Stimulated activated CD4-positive, alpha-beta T cell treated with anti-CD3 and anti-CD28 coated beads, Interleukin-12 subunit alpha, Interleukin-12 subunit beta, amount 100 ng/mL, for 24 hours (primary cell): Measurements from ENCODE around the gene DMRTB1.

Experiments used
- DNase-seq, 2 experiments: peaks; one replicate each; pipeline ENCODE4 v3.0.0-alpha.2; 2020; ENCODE audit warnings: low read depth in 2 of 2

DMRTB1 gene

GRCh38 chr1:53463961-53464899 is 5.0 kb downstream of the DMRTB1 start:
- no peak for DNase-seq

GRCh38 chr1:53465023-53465957 is 6.1 kb downstream of the DMRTB1 start:
- DNase-seq: no peak

GRCh38 chr1:53467391-53467790 is 8.2 kb downstream of the DMRTB1 start:
- DNase-seq: no peak

GRCh38 chr1:53468374-53468773 is 9.2 kb downstream of the DMRTB1 start:
- no peak for DNase-seq

- DNase-seq: no peak
Observed at GRCh38 chr1:53469373-53469772, 10.2 kb downstream of the DMRTB1 start.

GRCh38 chr1:53470155-53470554 is 11.0 kb downstream of the DMRTB1 start:
- DNase-seq: no peak

GRCh38 chr1:53470584-53470983 is 11.4 kb downstream of the DMRTB1 start:
- no peak for DNase-seq

- no peak for DNase-seq
Observed at GRCh38 chr1:53471000-53471399, 11.8 kb downstream of the DMRTB1 start.

- no peak for DNase-seq
Observed at GRCh38 chr1:53473463-53473862, 14.3 kb downstream of the DMRTB1 start.

GRCh38 chr1:53475664-53476063 is 16.5 kb downstream of the DMRTB1 start:
- DNase-seq: no peak

- no peak for DNase-seq
Observed at GRCh38 chr1:53476579-53476978, 17.4 kb downstream of the DMRTB1 start.

GRCh38 chr1:53477651-53478501 is 18.7 kb downstream of the DMRTB1 start:
- DNase-seq: no peak

- DNase-seq: no peak
Observed at GRCh38 chr1:53478502-53478818, 19.3 kb downstream of the DMRTB1 start.

- DNase-seq: no peak
Observed at GRCh38 chr1:53480678-53481077, 21.5 kb downstream of the DMRTB1 start.

GRCh38 chr1:53481456-53481855 is 22.3 kb downstream of the DMRTB1 start:
- no peak for DNase-seq

- no peak for DNase-seq
Observed at GRCh38 chr1:53482441-53483153, 23.4 kb downstream of the DMRTB1 start.

- DNase-seq: no peak
Observed at GRCh38 chr1:53483170-53483569, 24.0 kb downstream of the DMRTB1 start.

GRCh38 chr1:53483656-53484055 is 24.5 kb downstream of the DMRTB1 start:
- DNase-seq: no peak

- DNase-seq: no peak
Observed at GRCh38 chr1:53484705-53485477, 25.7 kb downstream of the DMRTB1 start.
